Suprapubic skin (tissue), 4 donors: Measurements from ENCODE around the gene PPP1CA. TPM values are rescaled to one million over a fixed set of nuclear protein-coding genes. Genes with fewer than 3 reads are reported as not detected.

Experiments
- DNase-seq, 2 donors: peaks; one replicate each; pipeline ENCODE4 v3.0.0-alpha.2; 2019; ENCODE audit warnings: low spot score in 2 of 2
- H3K27ac ChIP-seq: fragments of 200-600 bp; sonication (generic); one replicate; pipeline ENCODE4 v1.5.1; 2019
- H3K27me3 ChIP-seq: fragments of 200-600 bp; sonication (generic); one replicate; pipeline ENCODE4 v1.5.1; 2019
- H3K36me3 ChIP-seq: fragments of 200-600 bp; sonication (generic); one replicate; pipeline ENCODE4 v1.5.1; 2019
- H3K4me1 ChIP-seq: fragments of 200-600 bp; sonication (generic); one replicate; pipeline ENCODE4 v1.5.1; 2019
- H3K4me3 ChIP-seq: fragments of 200-600 bp; sonication (generic); one replicate; pipeline ENCODE4 v1.5.1; 2019; ENCODE audit warnings: mild to moderate bottlenecking
- H3K9me3 ChIP-seq: fragments of 200-600 bp; sonication (generic); one replicate; pipeline ENCODE4 v1.5.1; 2019
- EP300 ChIP-seq: sonication (generic); formaldehyde crosslinking; IDR thresholded peaks from one replicate; pipeline ENCODE4 v1.6.1; 2017; ENCODE audit warnings: antibody characterized with exemption
- POLR2A ChIP-seq, 2 donors: fragments of 450-650 bp; IDR thresholded peaks; one replicate each; pipeline ENCODE4 v1.6.1; 2017; ENCODE audit warnings: antibody characterized with exemption in 2 of 2, mild to moderate bottlenecking in 2 of 2, moderate library complexity in 2 of 2
- POLR2AphosphoS5 ChIP-seq, 3 donors: sonication (generic); formaldehyde crosslinking; IDR thresholded peaks; one replicate each; pipeline ENCODE4 v1.6.1; 2017; ENCODE audit warnings: antibody characterized with exemption in 3 of 3
- WGBS: methylation state at CpG from one replicate; pipeline ENCODE4 v1.1.5; 2018; 5-methylcytosine and 5-hydroxymethylcytosine counted together
- total RNA-seq, 4 donors: library from RNA; depleted of rRNA; stranded (reverse); fragments of >200 nt; gene quantifications; one replicate each; pipeline ENCODE4 v1.1.0, GENCODE V29; 2016
- TF ChIP-seq, protein P1 (sequence below), 2 donors: fragments of 200-600 bp in 1 of 2; fragments of 450-650 bp in 1 of 2; sonication (generic) in 1 of 2; IDR thresholded peaks; one replicate each; pipeline ENCODE4 v1.5.1; 2016 to 2019; ENCODE audit warnings: antibody characterized with exemption in 2 of 2, mild to moderate bottlenecking in 1 of 2, moderate library complexity in 1 of 2

Gene PPP1CA
- total RNA-seq, 4 donors from 2014 or later, result 75.6 to 158 (median 121) TPM

DNA sequence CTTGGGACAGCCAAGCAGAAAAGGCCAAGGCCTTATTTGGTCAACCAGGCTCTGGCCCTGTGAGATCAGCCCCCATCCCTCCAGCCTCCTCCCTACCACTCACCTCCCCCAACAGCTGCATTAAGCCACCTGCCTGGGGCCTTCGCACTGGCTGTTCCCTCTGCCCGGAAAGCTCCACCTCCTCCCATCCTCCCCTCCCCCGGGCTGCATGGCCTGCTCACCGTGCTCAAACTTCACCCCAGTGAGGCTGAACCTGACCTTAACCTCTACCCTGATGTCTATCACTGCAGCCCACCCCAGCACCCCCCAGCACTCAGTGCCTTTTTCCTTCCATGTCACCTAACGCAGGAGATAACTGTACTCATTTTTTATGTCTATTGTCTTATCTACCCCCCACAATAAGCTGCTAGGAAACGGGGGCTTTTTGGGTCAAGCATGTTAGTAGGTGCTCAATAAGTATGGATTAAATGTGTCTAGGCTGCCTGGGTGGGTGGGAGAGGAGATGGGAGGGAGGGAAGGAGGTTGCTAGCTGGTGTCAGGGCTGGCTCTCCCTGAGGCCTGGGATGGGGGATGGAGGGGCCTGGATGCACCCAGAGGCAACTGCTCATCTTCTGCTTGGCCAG is 34.9 kb upstream of the PPP1CA start:
- WGBS, result 43% methylated on average over 6 of the region's 6 CpGs
- peaks cover 79% of the 10 kb centered on the region for H3K36me3 ChIP-seq

GRCh38 chr11:67435727-67436458 is 34.2 kb upstream of the PPP1CA start:
- Histone ChIP-seq H3K27me3 (no peaks in the 10 kb centered on the region), H3K9me3 (no peaks in the 10 kb centered on the region), H3K27ac (no peak overlapping the region), H3K4me3 (no peak overlapping the region), H3K36me3 (peaks cover 77% of the 10 kb centered on the region), H3K4me1 (peaks cover 41% of the 10 kb centered on the region)
- WGBS, result 90% methylated on average over 17 of the region's 38 CpGs
- no peak for DNase-seq
- TF ChIP-seq, protein P1, sequence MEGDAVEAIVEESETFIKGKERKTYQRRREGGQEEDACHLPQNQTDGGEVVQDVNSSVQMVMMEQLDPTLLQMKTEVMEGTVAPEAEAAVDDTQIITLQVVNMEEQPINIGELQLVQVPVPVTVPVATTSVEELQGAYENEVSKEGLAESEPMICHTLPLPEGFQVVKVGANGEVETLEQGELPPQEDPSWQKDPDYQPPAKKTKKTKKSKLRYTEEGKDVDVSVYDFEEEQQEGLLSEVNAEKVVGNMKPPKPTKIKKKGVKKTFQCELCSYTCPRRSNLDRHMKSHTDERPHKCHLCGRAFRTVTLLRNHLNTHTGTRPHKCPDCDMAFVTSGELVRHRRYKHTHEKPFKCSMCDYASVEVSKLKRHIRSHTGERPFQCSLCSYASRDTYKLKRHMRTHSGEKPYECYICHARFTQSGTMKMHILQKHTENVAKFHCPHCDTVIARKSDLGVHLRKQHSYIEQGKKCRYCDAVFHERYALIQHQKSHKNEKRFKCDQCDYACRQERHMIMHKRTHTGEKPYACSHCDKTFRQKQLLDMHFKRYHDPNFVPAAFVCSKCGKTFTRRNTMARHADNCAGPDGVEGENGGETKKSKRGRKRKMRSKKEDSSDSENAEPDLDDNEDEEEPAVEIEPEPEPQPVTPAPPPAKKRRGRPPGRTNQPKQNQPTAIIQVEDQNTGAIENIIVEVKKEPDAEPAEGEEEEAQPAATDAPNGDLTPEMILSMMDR (IDR thresholded peaks at IDR 0.05), result no peak
- TF ChIP-seq EP300, result no peak
- no peak for TF ChIP-seq POLR2A (IDR thresholded peaks at IDR 0.05)

More for the DNA sequence above, 34.9 kb upstream of the PPP1CA start:
- Histone ChIP-seq H3K27ac (no peak overlapping the region), H3K4me3 (peak overlapping the region; percentile 14), H3K4me1 (peaks cover 45% of the 10 kb centered on the region), H3K9me3 (no peaks in the 10 kb centered on the region), H3K27me3 (no peaks in the 10 kb centered on the region)
- DNase-seq, result no peak
- TF ChIP-seq POLR2A (IDR thresholded peaks at IDR 0.05) (no peak), EP300 (no peak)
- TF ChIP-seq, protein P1 (IDR thresholded peaks at IDR 0.05), result no peak

DNA sequence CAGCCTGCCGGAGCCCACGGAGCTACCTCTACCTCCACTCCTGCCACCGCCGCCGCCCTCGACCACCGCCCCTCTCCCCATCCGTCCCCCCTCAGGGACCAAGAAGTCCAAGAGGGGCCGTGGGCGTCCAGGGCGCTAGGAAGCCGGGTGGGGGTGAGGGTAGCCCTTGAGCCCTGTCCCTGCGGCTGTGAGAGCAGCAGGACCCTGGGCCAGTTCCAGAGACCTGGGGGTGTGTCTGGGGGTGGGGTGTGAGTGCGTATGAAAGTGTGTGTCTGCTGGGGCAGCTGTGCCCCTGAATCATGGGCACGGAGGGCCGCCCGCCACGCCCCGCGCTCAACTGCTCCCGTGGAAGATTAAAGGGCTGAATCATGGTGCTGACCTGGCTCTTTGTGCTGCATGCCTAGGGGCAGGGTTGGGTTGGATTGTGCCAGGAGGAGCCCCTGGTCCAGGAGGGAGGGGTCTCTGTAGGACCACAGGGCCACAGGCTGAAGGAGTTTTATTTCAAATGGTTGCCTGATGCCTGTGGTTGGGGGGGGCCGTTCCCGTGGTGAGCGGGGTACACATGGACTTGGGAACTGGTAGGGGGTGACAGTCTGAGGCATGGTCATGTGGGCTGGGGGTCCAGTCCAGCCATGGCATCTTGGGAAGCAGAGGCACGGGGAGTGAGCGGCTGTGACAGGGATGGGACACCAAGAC is 33.5 kb upstream of the PPP1CA start:
- Histone ChIP-seq H3K27me3 (no peaks in the 10 kb centered on the region), H3K4me3 (no peak overlapping the region), H3K4me1 (peaks cover 39% of the 10 kb centered on the region), H3K27ac (no peak overlapping the region), H3K36me3 (peaks cover 75% of the 10 kb centered on the region), H3K9me3 (no peaks in the 10 kb centered on the region)
- no peak for DNase-seq
- TF ChIP-seq, protein P1 (IDR thresholded peaks at IDR 0.05), result no peak
- TF ChIP-seq POLR2AphosphoS5 (IDR thresholded peaks at IDR 0.05), result no peak
- no peak for TF ChIP-seq EP300
- no peak for TF ChIP-seq POLR2A (IDR thresholded peaks at IDR 0.05)
- WGBS, result 89% methylated on average over 11 of the region's 26 CpGs

- H3K4me3 ChIP-seq, result no peak overlapping the region
- no peak overlapping the region for H3K27ac ChIP-seq
Measured at GRCh38 chr11:67434395-67434881, 32.8 kb upstream of the PPP1CA start.

More at GRCh38 chr11:67434395-67434881, 32.8 kb upstream of the PPP1CA start:
- WGBS, result 100% methylated on average over 1 of the region's 23 CpGs
- Histone ChIP-seq H3K36me3 (peaks cover 71% of the 10 kb centered on the region), H3K9me3 (no peaks in the 10 kb centered on the region), H3K27me3 (no peaks in the 10 kb centered on the region), H3K4me1 (peaks cover 39% of the 10 kb centered on the region)
- no peak for DNase-seq
- TF ChIP-seq EP300, result no peak
- no peak for TF ChIP-seq POLR2A (IDR thresholded peaks at IDR 0.05)
- no peak for TF ChIP-seq POLR2AphosphoS5 (IDR thresholded peaks at IDR 0.05)
- TF ChIP-seq, protein P1 (IDR thresholded peaks at IDR 0.05), result no peak
